ENCODE measurements around the gene IKZF5.

DNA sequence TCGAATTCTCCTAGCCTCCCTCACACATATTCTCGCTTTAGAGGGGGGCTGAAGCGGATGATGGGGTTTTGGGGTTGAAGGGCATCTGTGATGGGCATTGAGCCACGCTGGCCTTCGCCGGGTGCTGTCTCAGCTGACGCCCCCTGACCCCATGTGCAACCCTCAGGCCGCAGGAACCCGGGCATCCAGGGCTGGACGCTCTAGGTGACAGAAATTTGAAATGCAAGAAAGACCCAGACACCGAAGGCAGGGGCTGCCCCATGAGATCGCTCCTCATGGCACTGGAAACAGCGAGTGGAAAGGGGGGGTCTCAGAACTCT, 53.9 kb downstream of the IKZF5 start:
- TF ChIP-seq, protein P1, sequence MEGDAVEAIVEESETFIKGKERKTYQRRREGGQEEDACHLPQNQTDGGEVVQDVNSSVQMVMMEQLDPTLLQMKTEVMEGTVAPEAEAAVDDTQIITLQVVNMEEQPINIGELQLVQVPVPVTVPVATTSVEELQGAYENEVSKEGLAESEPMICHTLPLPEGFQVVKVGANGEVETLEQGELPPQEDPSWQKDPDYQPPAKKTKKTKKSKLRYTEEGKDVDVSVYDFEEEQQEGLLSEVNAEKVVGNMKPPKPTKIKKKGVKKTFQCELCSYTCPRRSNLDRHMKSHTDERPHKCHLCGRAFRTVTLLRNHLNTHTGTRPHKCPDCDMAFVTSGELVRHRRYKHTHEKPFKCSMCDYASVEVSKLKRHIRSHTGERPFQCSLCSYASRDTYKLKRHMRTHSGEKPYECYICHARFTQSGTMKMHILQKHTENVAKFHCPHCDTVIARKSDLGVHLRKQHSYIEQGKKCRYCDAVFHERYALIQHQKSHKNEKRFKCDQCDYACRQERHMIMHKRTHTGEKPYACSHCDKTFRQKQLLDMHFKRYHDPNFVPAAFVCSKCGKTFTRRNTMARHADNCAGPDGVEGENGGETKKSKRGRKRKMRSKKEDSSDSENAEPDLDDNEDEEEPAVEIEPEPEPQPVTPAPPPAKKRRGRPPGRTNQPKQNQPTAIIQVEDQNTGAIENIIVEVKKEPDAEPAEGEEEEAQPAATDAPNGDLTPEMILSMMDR (IDR thresholded peaks at IDR 0.05) = no peak
- TF ChIP-seq SIN3A (IDR thresholded peaks at IDR 0.05; ENCODE audit: borderline replicate concordance, insufficient read depth, low read depth, low read length) (no peak), POLR2AphosphoS5 (IDR thresholded peaks at IDR 0.05; ENCODE audit: low read depth, low read length) (no peak), TCF7L2 (IDR thresholded peaks at IDR 0.05; ENCODE audit: low read depth, low read length) (no peak)
- TF ChIP-seq, protein P2, sequence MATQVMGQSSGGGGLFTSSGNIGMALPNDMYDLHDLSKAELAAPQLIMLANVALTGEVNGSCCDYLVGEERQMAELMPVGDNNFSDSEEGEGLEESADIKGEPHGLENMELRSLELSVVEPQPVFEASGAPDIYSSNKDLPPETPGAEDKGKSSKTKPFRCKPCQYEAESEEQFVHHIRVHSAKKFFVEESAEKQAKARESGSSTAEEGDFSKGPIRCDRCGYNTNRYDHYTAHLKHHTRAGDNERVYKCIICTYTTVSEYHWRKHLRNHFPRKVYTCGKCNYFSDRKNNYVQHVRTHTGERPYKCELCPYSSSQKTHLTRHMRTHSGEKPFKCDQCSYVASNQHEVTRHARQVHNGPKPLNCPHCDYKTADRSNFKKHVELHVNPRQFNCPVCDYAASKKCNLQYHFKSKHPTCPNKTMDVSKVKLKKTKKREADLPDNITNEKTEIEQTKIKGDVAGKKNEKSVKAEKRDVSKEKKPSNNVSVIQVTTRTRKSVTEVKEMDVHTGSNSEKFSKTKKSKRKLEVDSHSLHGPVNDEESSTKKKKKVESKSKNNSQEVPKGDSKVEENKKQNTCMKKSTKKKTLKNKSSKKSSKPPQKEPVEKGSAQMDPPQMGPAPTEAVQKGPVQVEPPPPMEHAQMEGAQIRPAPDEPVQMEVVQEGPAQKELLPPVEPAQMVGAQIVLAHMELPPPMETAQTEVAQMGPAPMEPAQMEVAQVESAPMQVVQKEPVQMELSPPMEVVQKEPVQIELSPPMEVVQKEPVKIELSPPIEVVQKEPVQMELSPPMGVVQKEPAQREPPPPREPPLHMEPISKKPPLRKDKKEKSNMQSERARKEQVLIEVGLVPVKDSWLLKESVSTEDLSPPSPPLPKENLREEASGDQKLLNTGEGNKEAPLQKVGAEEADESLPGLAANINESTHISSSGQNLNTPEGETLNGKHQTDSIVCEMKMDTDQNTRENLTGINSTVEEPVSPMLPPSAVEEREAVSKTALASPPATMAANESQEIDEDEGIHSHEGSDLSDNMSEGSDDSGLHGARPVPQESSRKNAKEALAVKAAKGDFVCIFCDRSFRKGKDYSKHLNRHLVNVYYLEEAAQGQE (IDR thresholded peaks at IDR 0.05; ENCODE audit: insufficient read depth in 1 of 2, low read depth in 2 of 2, low read length in 1 of 2) = no peak
